Right ventricle myocardium superior (tissue), 1 donor: ENCODE data around the gene ALDH7A1. TPM values are rescaled to one million over a fixed set of nuclear protein-coding genes. Genes with fewer than 3 reads are reported as not detected.
"Not testable (repeated sequence)": the region's sequence is repeated elsewhere in the genome, so short reads cannot be mapped to it uniquely, and the experiment has no call there.

Experiments used
- ATAC-seq: fragments of 200-7000 bp; cut with Tn5 transposase; one replicate; pipeline ENCODE4 v1.9.1; 2020; ENCODE audit warnings: mild to moderate bottlenecking; ENCODE audit not compliant: poor library complexity
- DNase-seq: peaks from one replicate; pipeline ENCODE4 v3.0.0-alpha.2; 2020
- intact Hi-C: fragments of 100-400 bp; cut with DNase I; formaldehyde crosslinking; loops from one replicate; pipeline ENCODE4 v1.11.2; 2022
- total RNA-seq: library from RNA; stranded (reverse); fragmentation: NEBNext Ultra II Directional; extraction: Animal tissue kit (Norgen Biotek cat#: 25700); gene quantifications from one replicate; pipeline ENCODE4 v1.2.1, GENCODE V29; 2021
- donor health status: DM: no; HTN: yes; CAD: no; lungs with severe emphysema.

The ALDH7A1 gene
- total RNA-seq, 1 donor from 2014 or later, result 41.6 TPM

DNA sequence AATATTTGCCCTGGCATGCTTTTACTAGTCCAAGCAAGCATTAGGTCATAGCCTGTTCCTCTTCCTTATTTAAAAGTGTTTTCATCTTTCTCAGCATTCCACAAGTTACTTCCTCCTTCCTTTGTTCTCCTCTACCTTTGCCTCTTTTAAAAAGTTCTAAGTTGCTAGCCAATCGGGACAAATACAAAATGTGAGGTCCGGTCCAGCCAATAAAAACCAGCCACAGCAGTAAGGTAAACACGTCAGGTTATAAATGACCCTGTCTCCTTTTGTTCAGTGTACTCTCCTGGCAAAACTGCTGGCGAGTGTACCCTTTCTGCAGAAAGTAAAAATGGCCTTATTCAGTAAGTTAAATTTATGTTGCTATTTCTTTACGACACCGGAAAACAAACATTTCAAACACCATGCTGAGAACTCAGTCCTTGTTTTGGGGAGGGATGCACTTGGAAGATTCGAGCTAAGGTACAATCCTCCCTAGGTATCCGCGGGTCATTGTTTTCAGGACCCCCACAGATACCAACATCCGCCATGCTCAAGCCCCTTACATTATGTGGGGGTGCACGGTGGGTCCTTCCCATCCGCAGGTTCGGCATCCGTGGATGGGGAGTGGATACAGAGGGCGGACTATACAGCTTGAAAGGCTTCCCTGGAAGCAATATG, 5.1 kb upstream of the ALDH7A1 start:
- intact Hi-C loops, DNase-seq, ATAC-seq: not testable (repeated sequence)

- intact Hi-C loops, result no loop called here
- ATAC-seq, result no peak
- DNase-seq, result no peak
These were observed 4.5 kb upstream of the ALDH7A1 start for GRCh38 chr5:126599499-126599898.

- ATAC-seq, result no peak
- no peak for DNase-seq
- intact Hi-C loops, result no loop called here
These were observed 2.1 kb upstream of the ALDH7A1 start for GRCh38 chr5:126597156-126597555.

DNA sequence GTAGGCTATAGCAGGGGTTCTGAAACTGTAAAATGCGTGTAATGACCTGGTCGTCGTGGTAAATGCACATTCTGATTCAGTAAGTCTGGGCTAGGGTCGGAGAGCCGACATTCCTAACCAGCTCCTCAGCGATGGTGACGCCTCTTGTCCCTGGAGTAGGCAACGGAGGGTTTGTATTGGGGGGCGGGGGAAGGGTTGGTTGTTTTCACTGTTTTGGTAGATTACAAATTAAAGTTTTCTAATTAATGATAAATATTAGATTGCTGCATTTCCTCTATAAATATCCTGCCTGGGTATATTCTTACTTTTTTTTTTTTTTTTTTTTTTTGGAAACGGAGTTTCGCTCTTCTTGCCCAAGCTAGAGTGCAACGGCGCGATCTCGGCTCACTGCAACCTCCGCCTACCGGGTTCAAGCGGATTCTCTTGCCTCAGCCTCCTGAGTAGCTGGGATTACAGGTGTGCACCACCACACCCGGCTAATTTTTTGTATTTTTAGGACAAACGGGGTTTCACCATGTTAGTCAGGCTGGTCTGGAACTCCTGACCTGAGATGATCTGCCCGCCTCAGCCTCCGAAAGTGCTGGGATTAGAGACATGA, 566 bp upstream of the ALDH7A1 start:
- ATAC-seq, result no peak
- intact Hi-C loops, result no loop called here
- DNase-seq, result no peak

GRCh38 chr5:126591549-126591948, 3.5 kb downstream of the ALDH7A1 start:
- no peak for DNase-seq
- no peak for ATAC-seq
- intact Hi-C loops, result loop anchor here (5.0 kb wide), 1 partner anchor 239 kb away; no protein-coding TSS in a partner anchor

DNA sequence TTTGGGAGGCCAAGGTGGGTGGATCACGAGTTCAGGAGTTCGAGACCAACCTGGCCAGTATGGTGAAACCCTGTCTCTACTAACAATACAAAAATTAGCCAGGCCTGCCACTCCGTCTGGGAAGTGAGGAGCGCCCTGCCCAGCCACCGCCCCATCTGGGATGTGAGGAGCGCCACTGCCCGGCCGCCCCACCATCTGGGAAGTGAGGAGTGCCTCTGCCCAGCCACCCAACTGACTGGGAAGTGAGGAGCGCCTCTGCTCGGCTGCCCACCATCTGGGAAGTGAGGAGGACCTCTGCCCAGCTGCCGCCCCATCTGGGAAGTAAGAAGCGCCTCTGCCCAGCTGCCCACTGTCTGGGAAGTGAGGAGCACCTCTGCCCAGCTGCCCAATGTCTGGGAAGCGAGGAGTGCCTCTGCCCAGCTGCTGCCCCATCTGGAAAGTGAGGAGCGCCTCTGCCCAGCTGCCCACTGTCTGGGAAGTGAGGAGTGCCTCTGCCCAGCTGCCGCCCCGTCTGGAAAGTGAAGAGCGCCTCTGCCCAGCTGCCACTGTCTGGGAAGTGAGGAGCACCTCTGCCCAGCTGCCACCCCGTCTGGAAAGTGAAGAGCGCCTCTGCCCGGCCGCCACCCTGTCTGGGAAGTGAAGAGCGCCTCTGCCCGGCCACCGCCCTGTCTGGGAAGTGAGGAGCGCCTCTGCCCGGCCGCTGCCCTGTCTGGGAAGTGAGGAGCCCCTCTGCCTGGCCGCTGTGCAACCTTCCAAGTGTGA, 5.3 kb downstream of the ALDH7A1 start:
- intact Hi-C loops, result loop anchor here (5.0 kb wide), 1 partner anchor 237 kb away; no protein-coding TSS in a partner anchor
- DNase-seq, result no peak

GRCh38 chr5:126587551-126588390, 7.2 kb downstream of the ALDH7A1 start:
- ATAC-seq (no peak), DNase-seq (no peak)
- intact Hi-C loops, result no loop called here

More for the DNA sequence above, 5.3 kb downstream of the ALDH7A1 start:
- ATAC-seq, result no peak

GRCh38 chr5:126583761-126584160, 11.3 kb downstream of the ALDH7A1 start:
- intact Hi-C loops, result no loop called here
- DNase-seq (no peak), ATAC-seq (no peak)

DNA sequence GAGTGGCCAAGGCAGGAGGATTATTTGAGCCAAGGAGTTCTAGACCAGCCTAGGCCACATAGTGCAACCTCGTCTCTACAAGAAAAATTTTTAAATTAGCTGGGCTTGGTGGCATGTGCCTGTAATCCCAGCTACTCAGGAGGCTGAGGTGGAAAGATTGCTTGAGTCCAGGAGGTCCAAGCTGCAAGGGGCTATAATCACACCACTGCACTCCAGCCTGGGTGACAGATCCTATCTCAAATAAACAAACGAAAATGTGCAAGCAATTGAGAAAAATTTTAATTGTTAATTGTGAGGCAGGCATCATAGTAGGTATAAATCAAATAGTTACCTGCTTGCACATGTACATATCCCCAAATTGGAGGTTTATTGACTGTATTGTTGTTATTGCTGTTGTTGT, 15.3 kb downstream of the ALDH7A1 start:
- intact Hi-C loops, result no loop called here
- no peak for ATAC-seq
- no peak for DNase-seq

- DNase-seq (no peak), ATAC-seq (no peak)
- intact Hi-C loops, result no loop called here
These were observed 17.6 kb downstream of the ALDH7A1 start for GRCh38 chr5:126577415-126577814.

- DNase-seq (no peak), ATAC-seq (no peak)
- intact Hi-C loops, result no loop called here
These were observed 18.0 kb downstream of the ALDH7A1 start for GRCh38 chr5:126576974-126577373.

DNA sequence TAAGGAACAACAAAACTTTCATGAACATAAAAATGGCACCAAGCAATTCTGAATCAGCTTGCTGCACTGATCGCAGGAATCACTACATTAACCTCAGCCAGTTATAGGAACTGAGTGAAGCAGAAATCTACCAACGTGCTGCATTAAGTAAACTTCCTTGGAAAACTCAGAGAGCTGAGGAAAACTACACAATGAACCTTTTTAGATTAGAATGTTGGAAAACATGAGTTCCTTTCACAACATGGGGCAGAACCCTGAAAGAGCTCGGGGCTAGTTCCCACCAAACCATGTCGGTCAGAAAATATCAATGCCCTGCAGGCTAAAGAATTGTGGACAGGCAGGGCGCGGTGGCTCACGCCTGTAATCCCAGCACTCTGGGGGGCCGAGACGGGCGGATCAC, 19.4 kb downstream of the ALDH7A1 start:
- ATAC-seq (no peak), DNase-seq (no peak)
- intact Hi-C loops, result no loop called here

DNA sequence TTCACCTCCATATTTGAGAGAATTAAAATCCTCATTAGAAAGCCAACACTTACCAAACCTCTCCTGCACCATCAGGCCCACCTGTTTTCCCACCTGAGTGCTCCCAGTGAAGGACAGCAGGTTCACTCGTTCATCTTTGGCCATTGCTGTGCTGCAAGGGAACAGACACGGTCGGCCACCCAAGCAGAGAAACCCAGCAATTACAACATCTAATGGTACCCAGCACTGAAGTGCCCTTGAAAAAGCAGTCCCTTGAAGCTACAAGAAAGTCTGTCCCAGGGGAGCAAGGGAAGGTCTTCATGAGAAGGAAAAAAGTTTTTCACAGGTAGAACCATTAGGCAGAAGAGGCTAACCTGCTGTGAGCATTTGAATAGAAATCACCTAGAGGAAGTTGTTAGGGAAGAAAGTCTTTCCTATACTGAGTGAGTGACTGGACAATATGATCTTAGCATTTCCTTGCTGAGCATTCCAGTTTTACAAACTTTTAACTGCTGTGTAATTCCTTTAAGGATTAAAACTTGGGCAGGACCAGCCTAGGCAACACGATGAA, 26.7 kb downstream of the ALDH7A1 start:
- no peak for DNase-seq
- intact Hi-C loops, result no loop called here
- no peak for ATAC-seq

DNA sequence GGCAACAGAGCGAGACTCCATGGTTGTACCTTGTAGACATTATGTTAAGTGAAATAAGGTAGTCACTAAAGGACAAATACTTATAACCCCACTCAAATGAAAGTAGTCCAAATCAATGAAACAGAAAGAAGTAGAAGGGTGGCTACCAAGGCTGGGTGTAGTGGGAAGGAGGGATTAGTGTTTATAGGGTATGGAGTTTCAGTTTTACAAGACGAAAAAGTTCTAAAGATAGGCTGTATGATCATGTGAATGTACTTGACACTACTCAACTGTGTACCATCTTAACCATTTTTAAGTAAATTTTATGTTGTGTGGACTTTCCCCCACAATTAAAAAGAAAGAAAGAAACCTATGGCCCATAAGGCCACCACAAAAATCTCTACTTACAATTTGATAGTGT, 32.2 kb downstream of the ALDH7A1 start:
- ATAC-seq, result no peak
- intact Hi-C loops, result no loop called here
- DNase-seq, result no peak

DNA sequence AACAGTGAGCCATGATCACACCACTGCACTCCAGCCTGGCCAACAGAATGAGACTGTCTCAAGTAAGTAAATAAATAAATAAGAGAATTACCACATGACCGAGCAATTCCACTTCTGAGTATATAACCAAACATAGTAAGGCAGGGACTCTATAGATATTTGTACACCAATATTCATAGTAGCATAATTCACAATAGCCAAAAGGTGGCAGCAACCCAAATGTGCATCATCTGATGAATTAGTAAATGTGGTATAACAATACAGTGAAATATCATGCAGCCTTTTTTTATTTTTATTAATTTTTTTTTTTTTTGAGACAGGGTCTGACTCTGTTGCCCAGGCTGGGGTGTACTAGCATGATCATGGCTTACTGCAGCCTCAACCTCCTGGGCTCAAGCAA, 33.1 kb downstream of the ALDH7A1 start:
- intact Hi-C loops, result no loop called here
- DNase-seq, result no peak
- no peak for ATAC-seq

DNA sequence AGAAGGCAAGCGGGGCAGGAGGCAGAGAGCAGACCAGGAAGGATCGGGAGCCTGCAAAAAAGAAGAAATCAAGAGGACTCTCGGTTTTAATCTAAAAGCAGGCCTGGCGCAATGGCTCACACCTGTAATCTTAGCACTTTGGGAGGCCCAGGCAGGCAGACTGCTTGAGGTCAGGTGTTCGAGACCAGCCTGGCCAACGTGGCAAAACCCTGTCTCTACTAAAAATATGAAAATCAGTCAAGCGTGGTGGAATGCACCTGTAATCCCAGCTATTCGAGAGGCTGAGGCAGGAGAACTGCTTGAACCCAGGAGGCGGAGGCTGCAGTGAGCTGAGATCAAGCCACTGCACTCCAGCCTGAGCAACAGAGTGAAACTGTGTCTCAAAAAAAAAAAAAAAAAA, 39.9 kb downstream of the ALDH7A1 start:
- DNase-seq, intact Hi-C loops, ATAC-seq: not testable (repeated sequence)

GRCh38 chr5:126552614-126553013, 42.4 kb downstream of the ALDH7A1 start:
- intact Hi-C loops, result no loop called here
- no peak for DNase-seq
- no peak for ATAC-seq

GRCh38 chr5:126544087-126544740, 50.8 kb downstream of the ALDH7A1 start:
- intact Hi-C loops, result no loop called here
- no peak for DNase-seq
- ATAC-seq, result peak; percentile 9
